ENCODE measurements around the gene SPEM2. TPM values are rescaled to one million over a fixed set of nuclear protein-coding genes. Genes with fewer than 3 reads are reported as not detected.

The SPEM2 gene
- total and polyA plus RNA-seq, 2 of the 8 experiments (the other 6 are each of a cell fraction or from before 2014, with no cell fraction given): 0.03 TPM; not detected in 1

DNA sequence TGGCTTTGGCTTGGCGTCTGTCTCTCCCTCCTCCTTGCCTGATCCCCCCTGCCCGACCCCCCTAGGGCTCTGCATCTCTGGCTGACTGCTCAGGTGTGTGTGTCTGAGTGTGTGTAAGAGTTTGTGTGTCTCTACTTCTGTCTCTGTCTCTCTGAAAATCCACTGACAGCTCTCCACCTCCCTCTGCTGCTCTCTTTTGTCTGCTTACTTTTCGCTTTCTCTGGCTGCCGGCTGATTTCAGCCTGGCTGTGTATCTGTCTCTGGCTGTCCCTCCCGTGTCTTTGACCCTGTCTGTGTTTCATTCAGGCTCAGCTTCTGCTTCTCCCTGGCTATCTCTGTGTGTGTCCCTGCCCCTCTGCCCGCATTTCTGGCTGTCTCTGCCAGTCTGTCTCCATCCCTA is 9.1 kb upstream of the SPEM2 start:
- Histone ChIP-seq H4K5ac (ENCODE audit: insufficient read length, low read depth, low read length) (no peak overlapping the region), H2BK5ac (ENCODE audit: low read depth, low read length) (no peak overlapping the region), H4K20me1 (replicated peaks in 1 of 2; ENCODE audit: control insufficient read depth in 1 of 2, insufficient read depth in 2 of 2, low read length in 2 of 2) (peaks cover 2 to 6% of the 10 kb centered on the region in 2 experiments), H2BK20ac (ENCODE audit: low read length) (no peak overlapping the region), H3K79me2 (ENCODE audit: control insufficient read depth in 1 of 2, insufficient read depth in 2 of 2, low read length in 2 of 2) (no peaks in the 10 kb centered on the region), H3K4me2 (ENCODE audit: insufficient read depth in 1 of 2, low read depth in 2 of 2, low read length in 2 of 2) (no peak overlapping the region), H3K79me1 (ENCODE audit: low read depth, low read length) (no peaks in the 10 kb centered on the region), H3K23ac (ENCODE audit: insufficient read length) (no peak overlapping the region), H2BK12ac (ENCODE audit: low read depth, low read length) (no peak overlapping the region), H2BK15ac (ENCODE audit: low read length) (no peak overlapping the region), H3K4ac (replicated peaks; ENCODE audit: insufficient read length, low read depth, low read length) (no peak overlapping the region), H3K27ac (ENCODE audit: low read depth, low read length) (no peak overlapping the region), H3K56ac (replicated peaks; ENCODE audit: insufficient read length, low read depth, low read length) (no peak overlapping the region), H4K8ac (ENCODE audit: extremely low read depth, insufficient read depth, low read length) (no peak overlapping the region), H2AK5ac (ENCODE audit: low read depth, low read length) (no peak overlapping the region), H3K36me3 (ENCODE audit: control insufficient read depth in 2 of 4, insufficient read depth in 4 of 4, low read length in 3 of 4) (peaks cover 0 to 25% (median 9%) of the 10 kb centered on the region in 4 experiments; a peak in 6 of 8 replicates), H3K9me3 (ENCODE audit: insufficient read depth in 2 of 2, low read depth in 1 of 2, low read length in 1 of 2) (no peaks in the 10 kb centered on the region), H2AFZ (ENCODE audit: low read length) (no peak overlapping the region), H3K9ac (replicated peaks in 1 of 4; ENCODE audit: extremely low read depth in 1 of 4, low read depth in 3 of 4, low read length in 3 of 4) (no peak overlapping the region), H3K23me2 (ENCODE audit: low read depth, low read length) (peaks cover 2% of the 10 kb centered on the region; the same call in 1 of the 2 replicates), H3K14ac (ENCODE audit: insufficient read length) (no peak overlapping the region), H3K18ac (ENCODE audit: extremely low read depth, low read length) (no peak overlapping the region), H3K27me3 (replicated peaks in 1 of 4; ENCODE audit: control insufficient read depth in 3 of 4, extremely low read depth in 1 of 4, insufficient read depth in 3 of 4, low read length in 3 of 4) (no peaks in the 10 kb centered on the region), H3K4me1 (replicated peaks in 1 of 4; ENCODE audit: control insufficient read depth in 3 of 4, insufficient read depth in 4 of 4, low read length in 3 of 4) (peaks cover 0 to 17% (median 6%) of the 10 kb centered on the region in 4 experiments; a peak in 5 of 7 replicates), H2BK120ac (replicated peaks; ENCODE audit: low read depth, low read length) (no peak overlapping the region), H4K91ac (replicated peaks; ENCODE audit: insufficient read length, low read length) (no peak overlapping the region), H3K4me3 (ENCODE audit: extremely low read depth in 1 of 4, insufficient read depth in 2 of 4, low read depth in 3 of 4, low read length in 4 of 4) (no peak overlapping the region)
- DNase-seq (ENCODE audit: low read depth in 1 of 2, low spot score in 2 of 2): no peak
- FAIRE-seq: no peak
- WGBS, 2 experiments (ENCODE audit: extremely low coverage in 1 of 2, insufficient coverage in 1 of 2, insufficient read length in 1 of 2, insufficient replicate concordance in 2 of 2, low coverage in 1 of 2, low lambda C conversion rate in 2 of 2, missing lambda C conversion rate in 1 of 2): 85% methylated on average over 6 of the region's 6 CpGs; no CpG with 5 or more reads in 1 of the 2 experiments
- CTCF ChIA-PET (ENCODE audit: partially characterized antibody): interaction anchor here (1.0 to 1.4 kb wide), 2 partner anchors 39 to 144 kb away, joined by 3 to 5 read pairs; partner anchors contain the start of gene SENP3
- POLR2A ChIA-PET (ENCODE audit: partially characterized antibody): interaction anchor here (1.1 to 2.8 kb wide), 5 partner anchors 9 to 132 kb away, joined by 3 to 14 read pairs (median 3); partner anchors contain the start of genes NLGN2 and SPEM2
- TF ChIP-seq RAD21 (IDR thresholded peaks at IDR 0.05 in 1 of 2, conservative IDR thresholded peaks at IDR 0.05 in 1 of 2; ENCODE audit: low read depth in 2 of 2, low read length in 2 of 2) (peak in 1 of 2 experiments; percentile 15; a peak in 1 of 4 replicates), TCF12 (IDR thresholded peaks at IDR 0.05; ENCODE audit: low read depth, low read length) (no peak), BCL11A (IDR thresholded peaks at IDR 0.05; ENCODE audit: low read depth in 2 of 2, low read length in 2 of 2) (no peak)

Data from H1 (cell line).